Fibroblast of skin of abdomen (primary cell): ENCODE results near the gene PTPN9.
"Not testable (repeated sequence)": the region's sequence is repeated elsewhere in the genome, so short reads cannot be mapped to it uniquely, and the experiment has no call there.

Source experiments
- DNase-seq: peaks from one replicate; pipeline ENCODE4 v3.0.0-alpha.2; 2013

PTPN9 gene

GRCh38 chr15:75530169-75530568, 48.9 kb downstream of the PTPN9 start:
- no peak for DNase-seq

- DNase-seq, result not testable (repeated sequence)
Measured at GRCh38 chr15:75525756-75526155, 53.4 kb downstream of the PTPN9 start.

GRCh38 chr15:75523011-75523410, 56.1 kb downstream of the PTPN9 start:
- peak; percentile 32 for DNase-seq

- no peak for DNase-seq
Measured at GRCh38 chr15:75517233-75517632, 61.9 kb downstream of the PTPN9 start.

- peak; percentile 31 for DNase-seq
Measured at GRCh38 chr15:75508840-75509532, 70.1 kb downstream of the PTPN9 start.

- no peak for DNase-seq
Measured at GRCh38 chr15:75502360-75502759, 76.8 kb downstream of the PTPN9 start.

- DNase-seq, result no peak
Measured at GRCh38 chr15:75493732-75494131, 85.4 kb downstream of the PTPN9 start.

- no peak for DNase-seq
Measured at GRCh38 chr15:75483961-75484360, 95.2 kb downstream of the PTPN9 start.

- not testable (repeated sequence) for DNase-seq
Measured at GRCh38 chr15:75483556-75483955, 95.6 kb downstream of the PTPN9 start.

GRCh38 chr15:75483106-75483505, 96.0 kb downstream of the PTPN9 start:
- no peak for DNase-seq

GRCh38 chr15:75480463-75480862, 98.7 kb downstream of the PTPN9 start:
- DNase-seq, result not testable (repeated sequence)

GRCh38 chr15:75479670-75480069, 99.4 kb downstream of the PTPN9 start:
- DNase-seq, result no peak

- not testable (repeated sequence) for DNase-seq
Measured at GRCh38 chr15:75477094-75477493, 102.0 kb downstream of the PTPN9 start.

GRCh38 chr15:75468913-75469598, 110.1 kb downstream of the PTPN9 start:
- DNase-seq, result no peak

GRCh38 chr15:75460646-75461045, 118.5 kb downstream of the PTPN9 start:
- no peak for DNase-seq

- no peak for DNase-seq
Measured at GRCh38 chr15:75459581-75459980, 119.5 kb downstream of the PTPN9 start.

GRCh38 chr15:75456710-75457109, 122.4 kb downstream of the PTPN9 start:
- peak; percentile 12 for DNase-seq

GRCh38 chr15:75455982-75456531, 123.1 kb downstream of the PTPN9 start:
- DNase-seq, result peak; percentile 57

GRCh38 chr15:75455424-75455981, 123.6 kb downstream of the PTPN9 start:
- DNase-seq, result peak; percentile 78

GRCh38 chr15:75454471-75455378, 124.4 kb downstream of the PTPN9 start:
- peak; percentile 13 for DNase-seq

GRCh38 chr15:75453703-75454470, 125.2 kb downstream of the PTPN9 start:
- peak; percentile 100 for DNase-seq
